ENCODE data around the gene ADGRG6.

The ADGRG6 gene

DNA sequence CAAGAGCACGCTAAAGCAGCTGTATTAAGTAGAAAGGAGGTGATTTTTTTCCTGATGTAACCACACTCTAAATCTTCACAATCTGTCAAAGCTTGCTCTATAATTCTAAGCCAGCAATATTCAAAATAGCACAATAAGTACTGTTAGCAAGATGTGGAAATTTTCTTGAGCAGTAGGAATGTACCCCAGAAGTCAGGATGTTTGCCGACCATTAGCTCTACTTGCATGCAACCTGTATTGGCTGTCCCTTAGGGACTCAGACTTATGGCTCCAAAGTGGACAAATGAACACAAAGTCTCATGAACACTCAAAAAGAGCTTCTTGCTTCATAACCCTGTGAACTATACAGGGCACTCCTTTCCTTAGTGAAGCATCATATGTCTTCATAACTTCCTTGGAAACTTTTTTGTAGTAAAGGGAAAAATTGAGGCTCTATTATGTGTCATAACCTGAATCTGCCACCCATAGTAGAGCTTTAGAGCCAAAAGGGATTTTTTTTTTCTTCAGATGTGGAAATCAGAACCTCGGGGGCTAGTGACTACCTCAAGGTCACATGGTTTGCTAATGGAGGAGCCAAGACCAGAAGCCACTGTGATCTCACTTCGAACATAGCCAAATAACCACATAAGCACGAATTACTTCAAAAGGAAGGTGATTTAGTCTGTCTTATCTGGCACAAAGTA lies 54.5 kb downstream of the ADGRG6 start (continued):
- TF ChIP-seq, protein P1, sequence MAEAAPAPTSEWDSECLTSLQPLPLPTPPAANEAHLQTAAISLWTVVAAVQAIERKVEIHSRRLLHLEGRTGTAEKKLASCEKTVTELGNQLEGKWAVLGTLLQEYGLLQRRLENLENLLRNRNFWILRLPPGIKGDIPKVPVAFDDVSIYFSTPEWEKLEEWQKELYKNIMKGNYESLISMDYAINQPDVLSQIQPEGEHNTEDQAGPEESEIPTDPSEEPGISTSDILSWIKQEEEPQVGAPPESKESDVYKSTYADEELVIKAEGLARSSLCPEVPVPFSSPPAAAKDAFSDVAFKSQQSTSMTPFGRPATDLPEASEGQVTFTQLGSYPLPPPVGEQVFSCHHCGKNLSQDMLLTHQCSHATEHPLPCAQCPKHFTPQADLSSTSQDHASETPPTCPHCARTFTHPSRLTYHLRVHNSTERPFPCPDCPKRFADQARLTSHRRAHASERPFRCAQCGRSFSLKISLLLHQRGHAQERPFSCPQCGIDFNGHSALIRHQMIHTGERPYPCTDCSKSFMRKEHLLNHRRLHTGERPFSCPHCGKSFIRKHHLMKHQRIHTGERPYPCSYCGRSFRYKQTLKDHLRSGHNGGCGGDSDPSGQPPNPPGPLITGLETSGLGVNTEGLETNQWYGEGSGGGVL (tag by site-specific recombination; IDR thresholded peaks at IDR 0.05) = no peak
- TF ChIP-seq, protein P2, sequence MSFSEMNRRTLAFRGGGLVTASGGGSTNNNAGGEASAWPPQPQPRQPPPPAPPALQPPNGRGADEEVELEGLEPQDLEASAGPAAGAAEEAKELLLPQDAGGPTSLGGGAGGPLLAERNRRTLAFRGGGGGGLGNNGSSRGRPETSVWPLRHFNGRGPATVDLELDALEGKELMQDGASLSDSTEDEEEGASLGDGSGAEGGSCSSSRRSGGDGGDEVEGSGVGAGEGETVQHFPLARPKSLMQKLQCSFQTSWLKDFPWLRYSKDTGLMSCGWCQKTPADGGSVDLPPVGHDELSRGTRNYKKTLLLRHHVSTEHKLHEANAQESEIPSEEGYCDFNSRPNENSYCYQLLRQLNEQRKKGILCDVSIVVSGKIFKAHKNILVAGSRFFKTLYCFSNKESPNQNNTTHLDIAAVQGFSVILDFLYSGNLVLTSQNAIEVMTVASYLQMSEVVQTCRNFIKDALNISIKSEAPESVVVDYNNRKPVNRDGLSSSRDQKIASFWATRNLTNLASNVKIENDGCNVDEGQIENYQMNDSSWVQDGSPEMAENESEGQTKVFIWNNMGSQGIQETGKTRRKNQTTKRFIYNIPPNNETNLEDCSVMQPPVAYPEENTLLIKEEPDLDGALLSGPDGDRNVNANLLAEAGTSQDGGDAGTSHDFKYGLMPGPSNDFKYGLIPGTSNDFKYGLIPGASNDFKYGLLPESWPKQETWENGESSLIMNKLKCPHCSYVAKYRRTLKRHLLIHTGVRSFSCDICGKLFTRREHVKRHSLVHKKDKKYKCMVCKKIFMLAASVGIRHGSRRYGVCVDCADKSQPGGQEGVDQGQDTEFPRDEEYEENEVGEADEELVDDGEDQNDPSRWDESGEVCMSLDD (tag by site-specific recombination; IDR thresholded peaks at IDR 0.05) = no peak
- TF ChIP-seq ZNF585B (tag by site-specific recombination; IDR thresholded peaks at IDR 0.05) (no peak), ZNF548 (tag by site-specific recombination; IDR thresholded peaks at IDR 0.05) (no peak), ZNF394 (tag by site-specific recombination; IDR thresholded peaks at IDR 0.05; ENCODE audit: borderline replicate concordance) (no peak), ZNF239 (tag by site-specific recombination; IDR thresholded peaks at IDR 0.05) (no peak), MEIS1 (CRISPR knock-in tag; IDR thresholded peaks at IDR 0.05; ENCODE audit: borderline replicate concordance) (no peak), GLI4 (tag by site-specific recombination; IDR thresholded peaks at IDR 0.05) (no peak), ZNF274 (IDR thresholded peaks at IDR 0.05; ENCODE audit: low read length) (no peak), ZNF274 (tag by site-specific recombination; IDR thresholded peaks at IDR 0.05; ENCODE audit: borderline replicate concordance) (no peak), ZNF571 (tag by site-specific recombination; IDR thresholded peaks at IDR 0.05) (no peak), ZBTB7A (tag by site-specific recombination; IDR thresholded peaks at IDR 0.05; ENCODE audit: low read depth) (no peak), ZNF677 (tag by site-specific recombination; IDR thresholded peaks at IDR 0.05) (no peak), OSR2 (tag by site-specific recombination; IDR thresholded peaks at IDR 0.05) (peak; percentile 78), WT1 (tag by site-specific recombination; IDR thresholded peaks at IDR 0.05) (no peak), ZSCAN23 (tag by site-specific recombination; IDR thresholded peaks at IDR 0.05) (no peak), PRDM1 (tag by site-specific recombination; IDR thresholded peaks at IDR 0.05) (no peak), GLIS2 (tag by site-specific recombination; IDR thresholded peaks at IDR 0.05) (no peak), SALL2 (tag by site-specific recombination; IDR thresholded peaks at IDR 0.05; ENCODE audit: borderline replicate concordance) (no peak), TCF7L2 (IDR thresholded peaks at IDR 0.05; ENCODE audit: borderline replicate concordance, low read depth, low read length) (no peak), ZNF830 (tag by site-specific recombination; IDR thresholded peaks at IDR 0.05; ENCODE audit: low read depth) (no peak), ZNF629 (tag by site-specific recombination; IDR thresholded peaks at IDR 0.05) (no peak), ZNF530 (tag by site-specific recombination; IDR thresholded peaks at IDR 0.05; ENCODE audit: low read depth) (no peak)
- TF ChIP-seq, protein P3, sequence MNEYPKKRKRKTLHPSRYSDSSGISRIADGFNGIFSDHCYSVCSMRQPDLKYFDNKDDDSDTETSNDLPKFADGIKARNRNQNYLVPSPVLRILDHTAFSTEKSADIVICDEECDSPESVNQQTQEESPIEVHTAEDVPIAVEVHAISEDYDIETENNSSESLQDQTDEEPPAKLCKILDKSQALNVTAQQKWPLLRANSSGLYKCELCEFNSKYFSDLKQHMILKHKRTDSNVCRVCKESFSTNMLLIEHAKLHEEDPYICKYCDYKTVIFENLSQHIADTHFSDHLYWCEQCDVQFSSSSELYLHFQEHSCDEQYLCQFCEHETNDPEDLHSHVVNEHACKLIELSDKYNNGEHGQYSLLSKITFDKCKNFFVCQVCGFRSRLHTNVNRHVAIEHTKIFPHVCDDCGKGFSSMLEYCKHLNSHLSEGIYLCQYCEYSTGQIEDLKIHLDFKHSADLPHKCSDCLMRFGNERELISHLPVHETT (tag by site-specific recombination; IDR thresholded peaks at IDR 0.05) = no peak
- TF ChIP-seq, protein P4, sequence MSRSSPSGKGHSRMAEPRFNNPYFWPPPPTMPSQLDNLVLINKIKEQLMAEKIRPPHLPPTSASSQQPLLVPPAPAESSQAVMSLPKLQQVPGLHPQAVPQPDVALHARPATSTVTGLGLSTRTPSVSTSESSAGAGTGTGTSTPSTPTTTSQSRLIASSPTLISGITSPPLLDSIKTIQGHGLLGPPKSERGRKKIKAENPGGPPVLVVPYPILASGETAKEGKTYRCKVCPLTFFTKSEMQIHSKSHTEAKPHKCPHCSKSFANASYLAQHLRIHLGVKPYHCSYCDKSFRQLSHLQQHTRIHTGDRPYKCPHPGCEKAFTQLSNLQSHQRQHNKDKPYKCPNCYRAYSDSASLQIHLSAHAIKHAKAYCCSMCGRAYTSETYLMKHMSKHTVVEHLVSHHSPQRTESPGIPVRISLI (tag by site-specific recombination; IDR thresholded peaks at IDR 0.05) = peak; percentile 56; the same call in 1 of the 2 replicates
- TF ChIP-seq, protein P5, sequence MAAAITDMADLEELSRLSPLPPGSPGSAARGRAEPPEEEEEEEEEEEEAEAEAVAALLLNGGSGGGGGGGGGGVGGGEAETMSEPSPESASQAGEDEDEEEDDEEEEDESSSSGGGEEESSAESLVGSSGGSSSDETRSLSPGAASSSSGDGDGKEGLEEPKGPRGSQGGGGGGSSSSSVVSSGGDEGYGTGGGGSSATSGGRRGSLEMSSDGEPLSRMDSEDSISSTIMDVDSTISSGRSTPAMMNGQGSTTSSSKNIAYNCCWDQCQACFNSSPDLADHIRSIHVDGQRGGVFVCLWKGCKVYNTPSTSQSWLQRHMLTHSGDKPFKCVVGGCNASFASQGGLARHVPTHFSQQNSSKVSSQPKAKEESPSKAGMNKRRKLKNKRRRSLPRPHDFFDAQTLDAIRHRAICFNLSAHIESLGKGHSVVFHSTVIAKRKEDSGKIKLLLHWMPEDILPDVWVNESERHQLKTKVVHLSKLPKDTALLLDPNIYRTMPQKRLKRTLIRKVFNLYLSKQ (tag by site-specific recombination; IDR thresholded peaks at IDR 0.05; ENCODE audit: borderline replicate concordance) = no peak
- TF ChIP-seq, protein P6, sequence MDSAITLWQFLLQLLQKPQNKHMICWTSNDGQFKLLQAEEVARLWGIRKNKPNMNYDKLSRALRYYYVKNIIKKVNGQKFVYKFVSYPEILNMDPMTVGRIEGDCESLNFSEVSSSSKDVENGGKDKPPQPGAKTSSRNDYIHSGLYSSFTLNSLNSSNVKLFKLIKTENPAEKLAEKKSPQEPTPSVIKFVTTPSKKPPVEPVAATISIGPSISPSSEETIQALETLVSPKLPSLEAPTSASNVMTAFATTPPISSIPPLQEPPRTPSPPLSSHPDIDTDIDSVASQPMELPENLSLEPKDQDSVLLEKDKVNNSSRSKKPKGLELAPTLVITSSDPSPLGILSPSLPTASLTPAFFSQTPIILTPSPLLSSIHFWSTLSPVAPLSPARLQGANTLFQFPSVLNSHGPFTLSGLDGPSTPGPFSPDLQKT (IDR thresholded peaks at IDR 0.05; ENCODE audit: borderline replicate concordance, low read depth, low read length) = no peak
- TF ChIP-seq, protein P7, sequence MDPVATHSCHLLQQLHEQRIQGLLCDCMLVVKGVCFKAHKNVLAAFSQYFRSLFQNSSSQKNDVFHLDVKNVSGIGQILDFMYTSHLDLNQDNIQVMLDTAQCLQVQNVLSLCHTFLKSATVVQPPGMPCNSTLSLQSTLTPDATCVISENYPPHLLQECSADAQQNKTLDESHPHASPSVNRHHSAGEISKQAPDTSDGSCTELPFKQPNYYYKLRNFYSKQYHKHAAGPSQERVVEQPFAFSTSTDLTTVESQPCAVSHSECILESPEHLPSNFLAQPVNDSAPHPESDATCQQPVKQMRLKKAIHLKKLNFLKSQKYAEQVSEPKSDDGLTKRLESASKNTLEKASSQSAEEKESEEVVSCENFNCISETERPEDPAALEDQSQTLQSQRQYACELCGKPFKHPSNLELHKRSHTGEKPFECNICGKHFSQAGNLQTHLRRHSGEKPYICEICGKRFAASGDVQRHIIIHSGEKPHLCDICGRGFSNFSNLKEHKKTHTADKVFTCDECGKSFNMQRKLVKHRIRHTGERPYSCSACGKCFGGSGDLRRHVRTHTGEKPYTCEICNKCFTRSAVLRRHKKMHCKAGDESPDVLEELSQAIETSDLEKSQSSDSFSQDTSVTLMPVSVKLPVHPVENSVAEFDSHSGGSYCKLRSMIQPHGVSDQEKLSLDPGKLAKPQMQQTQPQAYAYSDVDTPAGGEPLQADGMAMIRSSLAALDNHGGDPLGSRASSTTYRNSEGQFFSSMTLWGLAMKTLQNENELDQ (tag by site-specific recombination; IDR thresholded peaks at IDR 0.05; ENCODE audit: low read depth) = no peak
